ENCODE data around the gene BGLAP.

BGLAP gene

GRCh38 chr1:156291226-156292061 lies 49.5 kb downstream of the BGLAP start (continued):
- TF ChIP-seq, protein P1, sequence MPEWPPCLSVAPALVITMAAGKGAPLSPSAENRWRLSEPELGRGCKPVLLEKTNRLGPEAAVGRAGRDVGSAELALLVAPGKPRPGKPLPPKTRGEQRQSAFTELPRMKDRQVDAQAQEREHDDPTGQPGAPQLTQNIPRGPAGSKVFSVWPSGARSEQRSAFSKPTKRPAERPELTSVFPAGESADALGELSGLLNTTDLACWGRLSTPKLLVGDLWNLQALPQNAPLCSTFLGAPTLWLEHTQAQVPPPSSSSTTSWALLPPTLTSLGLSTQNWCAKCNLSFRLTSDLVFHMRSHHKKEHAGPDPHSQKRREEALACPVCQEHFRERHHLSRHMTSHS (tag by site-specific recombination; IDR thresholded peaks at IDR 0.05) = no peak
- TF ChIP-seq ZNF423 (tag by site-specific recombination; IDR thresholded peaks at IDR 0.05) = no peak
- no peak for TF ChIP-seq ZNF184 (tag by site-specific recombination; IDR thresholded peaks at IDR 0.05)
- no peak for TF ChIP-seq ZNF791 (tag by site-specific recombination; IDR thresholded peaks at IDR 0.05)
- no peak for TF ChIP-seq ZNF132 (tag by site-specific recombination; IDR thresholded peaks at IDR 0.05; ENCODE audit: borderline replicate concordance)
- TF ChIP-seq GLI2 (tag by site-specific recombination; IDR thresholded peaks at IDR 0.05; ENCODE audit: borderline replicate concordance, low read depth) = no peak
- TF ChIP-seq, protein P2, sequence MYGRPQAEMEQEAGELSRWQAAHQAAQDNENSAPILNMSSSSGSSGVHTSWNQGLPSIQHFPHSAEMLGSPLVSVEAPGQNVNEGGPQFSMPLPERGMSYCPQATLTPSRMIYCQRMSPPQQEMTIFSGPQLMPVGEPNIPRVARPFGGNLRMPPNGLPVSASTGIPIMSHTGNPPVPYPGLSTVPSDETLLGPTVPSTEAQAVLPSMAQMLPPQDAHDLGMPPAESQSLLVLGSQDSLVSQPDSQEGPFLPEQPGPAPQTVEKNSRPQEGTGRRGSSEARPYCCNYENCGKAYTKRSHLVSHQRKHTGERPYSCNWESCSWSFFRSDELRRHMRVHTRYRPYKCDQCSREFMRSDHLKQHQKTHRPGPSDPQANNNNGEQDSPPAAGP (tag by site-specific recombination; IDR thresholded peaks at IDR 0.05) = no peak
- no peak for TF ChIP-seq AEBP2 (tag by site-specific recombination; IDR thresholded peaks at IDR 0.05; ENCODE audit: borderline replicate concordance)
- no peak for TF ChIP-seq ZSCAN18 (tag by site-specific recombination; IDR thresholded peaks at IDR 0.05)
- TF ChIP-seq ZNF394 (tag by site-specific recombination; IDR thresholded peaks at IDR 0.05; ENCODE audit: borderline replicate concordance) = no peak
- no peak for TF ChIP-seq ZNF777 (tag by site-specific recombination; IDR thresholded peaks at IDR 0.05; ENCODE audit: borderline replicate concordance)
- TF ChIP-seq ZNF776 (tag by site-specific recombination; IDR thresholded peaks at IDR 0.05; ENCODE audit: borderline replicate concordance) = no peak

All from HEK293 (cell line).